B cell (primary cell): ENCODE results near the gene RALGAPA2. TPM values are rescaled to one million over a fixed set of nuclear protein-coding genes. Genes with fewer than 3 reads are reported as not detected.

ENCODE experiments used
- ATAC-seq: fragments of 200-7000 bp; cut with Tn5 transposase; one replicate; pipeline ENCODE4 v1.10.0; 2021; ENCODE audit warnings: low read depth, mild to moderate bottlenecking, moderate number of reproducible peaks, moderate library complexity
- CTCF ChIA-PET: fragments of 350-600 bp; sonication (Branson Sonifier 250); formaldehyde crosslinking; loops from one replicate; lab custom pipeline; 2021; ENCODE audit warnings: antibody characterized with exemption, inconsistent platforms; lab: Charles Lee
- POLR2A ChIA-PET: fragments of 350-600 bp; sonication (Branson Sonifier 250); formaldehyde crosslinking; loops from one replicate; lab custom pipeline; 2021; ENCODE audit warnings: antibody characterized with exemption; lab: Charles Lee
- DNase-seq: peaks from one replicate; pipeline ENCODE4 v3.0.0; 2013
- H2AFZ ChIP-seq: 2 replicates; pipeline ENCODE4 v1.6.1; 2012; ENCODE audit warnings: mild to moderate bottlenecking, low read depth, low read length; ENCODE audit not compliant: insufficient read depth, poor library complexity, severe bottlenecking
- H3K27ac ChIP-seq, 2 donors: 1 replicate in 1 of 2; 2 replicates in 1 of 2; pipeline ENCODE4 v1.5.1; 2012 to 2013; ENCODE audit warnings: low read length in 2 of 2, mild to moderate bottlenecking in 2 of 2, moderate library complexity in 1 of 2
- H3K27me3 ChIP-seq, 4 experiments: fragments of 200-600 bp in 1 of 4; sonication (generic) in 1 of 4; replicated peaks in 1 of 4; 1 replicate in 2 of 4; 2 replicates in 2 of 4; pipeline versions ENCODE4 v1.6.1 to v1.7.0; 2013 to 2016; ENCODE audit warnings: low read length in 3 of 4, mild to moderate bottlenecking in 2 of 4, mixed read lengths in 1 of 4, moderate library complexity in 1 of 4; ENCODE audit not compliant: insufficient read depth in 4 of 4, control insufficient read depth in 3 of 4; ENCODE audit errors: control extremely low read depth in 1 of 4
- H3K36me3 ChIP-seq, 2 experiments: replicated peaks in 1 of 2; 1 replicate in 1 of 2; 2 replicates in 1 of 2; pipeline versions ENCODE4 v1.6.1 to v1.7.1; 2013; ENCODE audit warnings: low read length in 1 of 2; ENCODE audit not compliant: insufficient read depth in 2 of 2, control insufficient read depth in 1 of 2; ENCODE audit errors: control extremely low read depth in 1 of 2, extremely low read depth in 1 of 2
- H3K4me1 ChIP-seq, 2 donors: fragments of 200-600 bp in 1 of 2; sonication (generic) in 1 of 2; 1 replicate in 1 of 2; 2 replicates in 1 of 2; pipeline versions ENCODE4 v1.5.1 to v1.6.1; 2013 to 2017; ENCODE audit warnings: low read length in 2 of 2; ENCODE audit not compliant: control insufficient read depth in 2 of 2, insufficient read depth in 2 of 2
- H3K4me2 ChIP-seq: replicated peaks from 2 replicates; pipeline ENCODE3; 2012; ENCODE audit warnings: mild to moderate bottlenecking, low read depth, low read length; ENCODE audit not compliant: poor library complexity, severe bottlenecking
- H3K4me3 ChIP-seq, 5 experiments: fragments of 200-600 bp in 1 of 5; sonication (generic) in 1 of 5; 1 replicate in 3 of 5; 2 replicates in 2 of 5; pipeline versions ENCODE4 v1.5.1 to v1.7.0; 2011 to 2016; ENCODE audit warnings: low read length in 4 of 5, mild to moderate bottlenecking in 4 of 5, low read depth in 2 of 5, control low read depth in 1 of 5, moderate library complexity in 1 of 5; ENCODE audit not compliant: insufficient read depth in 1 of 5; ENCODE audit errors: control extremely low read depth in 1 of 5, extremely low read depth in 1 of 5
- H3K79me2 ChIP-seq: fragments of 200-600 bp; sonication (generic); one replicate; pipeline ENCODE4 v1.6.0; 2016; ENCODE audit warnings: low read length; ENCODE audit not compliant: control insufficient read depth, insufficient read depth
- H3K9ac ChIP-seq: fragments of 200-600 bp; sonication (generic); 2 replicates; pipeline ENCODE4 v1.6.1; 2017; ENCODE audit warnings: mild to moderate bottlenecking, low read length, moderate library complexity
- H3K9me3 ChIP-seq, 3 donors: one replicate each; pipeline versions ENCODE4 v1.6.1 to v1.7.1; 2013; ENCODE audit warnings: low read length in 2 of 3; ENCODE audit not compliant: control insufficient read depth in 2 of 3, insufficient read depth in 1 of 3; ENCODE audit errors: control extremely low read depth in 1 of 3
- H4K20me1 ChIP-seq: 2 replicates; pipeline ENCODE4 v1.6.0; 2012; ENCODE audit warnings: mild to moderate bottlenecking, low read length; ENCODE audit not compliant: insufficient read depth, control insufficient read depth, poor library complexity, severe bottlenecking
- H3K27ac Mint-ChIP-seq: one replicate; pipeline ENCODE4 v1.8.0; 2021; ENCODE audit warnings: mixed read lengths
- H3K27me3 Mint-ChIP-seq: one replicate; pipeline ENCODE4 v1.8.0; 2021; ENCODE audit warnings: mixed read lengths
- H3K4me1 Mint-ChIP-seq: one replicate; pipeline ENCODE4 v1.8.0; 2021; ENCODE audit warnings: mixed read lengths
- H3K4me3 Mint-ChIP-seq: one replicate; pipeline ENCODE4 v1.8.0; 2021; ENCODE audit warnings: mixed read lengths
- H3K9me3 Mint-ChIP-seq: one replicate; pipeline ENCODE4 v1.8.0; 2022; ENCODE audit warnings: mixed read lengths; ENCODE audit not compliant: insufficient read depth
- EZH2 ChIP-seq: IDR thresholded peaks from 2 replicates; pipeline ENCODE4 v1.6.1; 2012; ENCODE audit warnings: borderline replicate concordance, low read depth, mild to moderate bottlenecking, moderate library complexity, low read length; ENCODE audit not compliant: insufficient read depth, poor library complexity, severe bottlenecking
- WGBS: methylation state at CpG from one replicate; pipeline ENCODE4 v1.1.5; 2013; ENCODE audit warnings: missing lambda C conversion rate; ENCODE audit not compliant: insufficient coverage; 5-methylcytosine and 5-hydroxymethylcytosine counted together
- intact Hi-C: fragments of 100-400 bp; cut with micrococcal nuclease; formaldehyde crosslinking; loops from one replicate; pipeline ENCODE4 v1.10.0; 2022
- polyA plus RNA-seq: library from polyadenylated mRNA; depleted of rRNA; stranded (reverse); fragments of >200 nt; gene quantifications from 2 replicates; pipeline ENCODE4 v1.2.3, GENCODE V29; 2012
- total RNA-seq, 2 donors: library from RNA; stranded (reverse); fragments of 120-200 nt in 1 of 2; gene quantifications; 1 replicate in 1 of 2; 2 replicates in 1 of 2; pipeline versions ENCODE4 v1.2.3 to v1.2.4, GENCODE V29; 2013 to 2022
- TF ChIP-seq, protein P1 (sequence below): fragments of 200-600 bp; IDR thresholded peaks from one replicate; pipeline ENCODE4 v1.8.0; 2022; ENCODE audit warnings: antibody characterized with exemption, mild to moderate bottlenecking

RALGAPA2 gene
- total and polyA plus RNA-seq, 2 donors (not counting 1 experiment from before 2014, with no cell fraction given), result 6.4 to 33.1 TPM

DNA sequence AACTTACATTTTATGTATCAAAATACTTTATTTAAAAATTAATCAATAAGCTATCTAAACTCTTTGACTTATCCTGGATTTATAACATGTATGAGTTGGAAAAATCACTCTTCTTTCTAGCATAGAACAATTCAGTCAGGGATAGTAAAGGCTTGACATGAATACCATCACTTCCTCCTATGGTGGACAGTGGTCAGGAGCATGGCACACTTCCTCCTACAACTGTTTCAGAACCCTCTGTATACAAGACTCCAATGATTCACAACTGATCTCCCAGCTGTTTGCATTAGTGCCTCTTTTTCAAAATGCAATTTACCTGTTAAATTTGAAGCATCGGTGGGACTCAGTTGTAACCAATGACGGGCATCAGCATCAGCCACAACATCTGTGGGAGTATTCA is 129.7 kb downstream of the RALGAPA2 start:
- Histone ChIP-seq H3K27me3 (no peaks in the 10 kb centered on the region), H4K20me1 (no peaks in the 10 kb centered on the region), H3K79me2 (no peaks in the 10 kb centered on the region), H3K4me1 (no peaks in the 10 kb centered on the region), H3K4me3 (no peak overlapping the region), H3K4me2 (no peak overlapping the region), H3K27ac (no peak overlapping the region), H3K36me3 (peaks cover 18 to 40% of the 10 kb centered on the region in 2 experiments), H3K9ac (no peak overlapping the region), H2AFZ (no peak overlapping the region), H3K9me3 (no peaks in the 10 kb centered on the region)
- H3K4me3 Mint-ChIP-seq, result no peak overlapping the region
- no peak for ATAC-seq
- no peak overlapping the region for H3K27ac Mint-ChIP-seq
- ChIA-PET CTCF (interaction anchor here (0.6 to 0.8 kb wide), 3 partner anchors 11 to 486 kb away, joined by 3 to 4 read pairs (median 3); no protein-coding TSS in a partner anchor), POLR2A (no interaction called here)
- 100% methylated on average over 2 of the region's 2 CpGs for WGBS
- H3K27me3 Mint-ChIP-seq, result no peaks in the 10 kb centered on the region
- DNase-seq, result no peak
- intact Hi-C loops, result no loop called here
- H3K4me1 Mint-ChIP-seq, result no peaks in the 10 kb centered on the region
- TF ChIP-seq EZH2, result no peak
- TF ChIP-seq, protein P1, sequence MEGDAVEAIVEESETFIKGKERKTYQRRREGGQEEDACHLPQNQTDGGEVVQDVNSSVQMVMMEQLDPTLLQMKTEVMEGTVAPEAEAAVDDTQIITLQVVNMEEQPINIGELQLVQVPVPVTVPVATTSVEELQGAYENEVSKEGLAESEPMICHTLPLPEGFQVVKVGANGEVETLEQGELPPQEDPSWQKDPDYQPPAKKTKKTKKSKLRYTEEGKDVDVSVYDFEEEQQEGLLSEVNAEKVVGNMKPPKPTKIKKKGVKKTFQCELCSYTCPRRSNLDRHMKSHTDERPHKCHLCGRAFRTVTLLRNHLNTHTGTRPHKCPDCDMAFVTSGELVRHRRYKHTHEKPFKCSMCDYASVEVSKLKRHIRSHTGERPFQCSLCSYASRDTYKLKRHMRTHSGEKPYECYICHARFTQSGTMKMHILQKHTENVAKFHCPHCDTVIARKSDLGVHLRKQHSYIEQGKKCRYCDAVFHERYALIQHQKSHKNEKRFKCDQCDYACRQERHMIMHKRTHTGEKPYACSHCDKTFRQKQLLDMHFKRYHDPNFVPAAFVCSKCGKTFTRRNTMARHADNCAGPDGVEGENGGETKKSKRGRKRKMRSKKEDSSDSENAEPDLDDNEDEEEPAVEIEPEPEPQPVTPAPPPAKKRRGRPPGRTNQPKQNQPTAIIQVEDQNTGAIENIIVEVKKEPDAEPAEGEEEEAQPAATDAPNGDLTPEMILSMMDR, result no peak
- no peaks in the 10 kb centered on the region for H3K9me3 Mint-ChIP-seq

GRCh38 chr20:20580139-20580538 is 132.3 kb downstream of the RALGAPA2 start:
- Histone ChIP-seq H3K4me3 (no peak overlapping the region), H4K20me1 (no peaks in the 10 kb centered on the region), H3K4me1 (no peaks in the 10 kb centered on the region), H3K27ac (no peak overlapping the region), H3K27me3 (no peaks in the 10 kb centered on the region), H3K79me2 (no peaks in the 10 kb centered on the region), H3K4me2 (no peak overlapping the region), H2AFZ (no peak overlapping the region), H3K9ac (no peak overlapping the region), H3K36me3 (peaks cover 24 to 38% of the 10 kb centered on the region in 2 experiments), H3K9me3 (no peaks in the 10 kb centered on the region)
- intact Hi-C loops, result no loop called here
- ATAC-seq (no peak), DNase-seq (no peak)
- ChIA-PET POLR2A (no interaction called here), CTCF (no interaction called here)
- no peaks in the 10 kb centered on the region for H3K9me3 Mint-ChIP-seq
- H3K27me3 Mint-ChIP-seq, result no peaks in the 10 kb centered on the region
- H3K4me1 Mint-ChIP-seq, result no peaks in the 10 kb centered on the region
- H3K4me3 Mint-ChIP-seq, result no peak overlapping the region
- whole genome bisulfite sequencing, result 81% methylated on average over 1 of the region's 1 CpG
- no peak for TF ChIP-seq EZH2
- TF ChIP-seq, protein P1, result no peak
- H3K27ac Mint-ChIP-seq, result no peak overlapping the region
